ENCODE measurements around the gene OGFOD1. TPM values are rescaled to one million over a fixed set of nuclear protein-coding genes. Genes with fewer than 3 reads are reported as not detected.

The OGFOD1 gene
- polyA plus RNA-seq, 1 donor: 37.6 TPM

DNA sequence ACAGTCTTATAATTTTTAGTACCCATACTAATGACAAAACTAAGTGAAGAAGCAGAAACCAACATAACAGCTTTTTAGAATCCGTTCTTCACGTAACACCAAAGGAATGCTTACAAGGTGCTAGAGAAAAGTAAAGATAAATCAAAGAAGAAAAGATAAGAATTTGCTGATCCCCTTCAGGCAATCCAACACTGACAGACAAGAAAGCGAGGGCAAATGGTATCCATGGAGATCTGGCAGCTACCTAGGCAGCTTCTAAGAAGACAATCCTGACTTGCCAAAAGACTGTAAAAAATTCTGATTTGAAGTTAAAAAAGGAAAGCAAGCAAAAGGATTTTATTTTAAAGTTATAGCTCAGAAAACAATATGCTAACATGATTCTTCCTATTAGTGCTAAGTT is 53.8 kb downstream of the OGFOD1 start:
- no peaks in the 10 kb centered on the region for H3K4me1 ChIP-seq (ENCODE audit: control insufficient read depth, insufficient read depth, low read length)
- 87% methylated on average over 3 of the region's 3 CpGs for WGBS (ENCODE audit: insufficient coverage, low lambda C conversion rate)
- H3K36me3 ChIP-seq (ENCODE audit: control insufficient read depth, insufficient read depth, low read length): peaks cover 59% of the 10 kb centered on the region
- no peaks in the 10 kb centered on the region for H3K27me3 ChIP-seq (ENCODE audit: control insufficient read depth, insufficient read depth, low read length)
- no peak for DNase-seq
- no peaks in the 10 kb centered on the region for H3K9me3 ChIP-seq (ENCODE audit: control insufficient read depth, low read depth, low read length)
- no peak overlapping the region for H3K27ac ChIP-seq (ENCODE audit: low read length)
- H3K4me3 ChIP-seq (ENCODE audit: low read length): no peak overlapping the region

DNA sequence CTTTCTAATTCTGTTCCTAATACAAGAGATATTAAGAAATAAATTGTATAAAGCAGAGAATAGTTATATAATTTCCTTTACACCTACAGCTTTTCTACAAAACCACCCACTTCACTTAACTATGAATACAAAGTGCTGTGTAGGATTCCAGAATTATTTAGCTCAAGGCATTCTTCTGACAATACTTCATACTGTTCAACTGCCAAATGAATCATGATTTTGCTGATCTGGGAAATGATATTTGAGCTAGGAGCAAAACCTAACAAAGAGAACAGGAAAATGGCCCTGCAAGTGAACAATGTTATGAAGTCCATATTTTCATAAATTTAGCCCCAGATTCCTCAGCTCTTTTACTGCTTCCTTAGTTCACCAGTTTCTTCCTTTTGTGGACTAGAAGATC is 55.6 kb downstream of the OGFOD1 start:
- no peak overlapping the region for H3K27ac ChIP-seq (ENCODE audit: low read length)
- H3K36me3 ChIP-seq (ENCODE audit: control insufficient read depth, insufficient read depth, low read length): peaks cover 56% of the 10 kb centered on the region

DNA sequence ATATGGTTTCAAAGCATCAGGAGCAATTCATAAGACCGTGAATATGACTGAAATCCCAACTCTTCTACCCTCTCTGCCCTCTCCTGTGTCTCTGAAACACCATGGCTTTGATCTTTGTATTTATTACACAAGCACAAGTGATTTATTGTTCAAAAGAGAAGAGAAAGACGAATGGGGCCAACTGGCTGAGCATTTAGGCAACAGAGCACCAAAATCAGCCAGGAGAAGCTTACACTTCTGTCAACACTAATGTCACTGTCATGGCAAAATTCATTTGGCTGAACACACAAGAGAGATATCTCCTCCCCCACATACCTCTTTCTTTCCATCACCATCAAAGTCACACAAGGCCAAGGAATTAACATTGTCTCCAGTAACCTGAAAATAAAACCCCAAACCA is 59.2 kb downstream of the OGFOD1 start:
- Histone ChIP-seq H3K9me3 (ENCODE audit: control insufficient read depth, low read depth, low read length) (no peaks in the 10 kb centered on the region), H3K4me3 (ENCODE audit: low read length) (no peak overlapping the region), H3K27me3 (ENCODE audit: control insufficient read depth, insufficient read depth, low read length) (no peaks in the 10 kb centered on the region), H3K4me1 (ENCODE audit: control insufficient read depth, insufficient read depth, low read length) (no peaks in the 10 kb centered on the region), H3K36me3 (ENCODE audit: control insufficient read depth, insufficient read depth, low read length) (peaks cover 47% of the 10 kb centered on the region), H3K27ac (ENCODE audit: low read length) (no peak overlapping the region)
- DNase-seq: no peak
- no CpG with 5 or more reads among the region's 2 CpGs for WGBS (ENCODE audit: insufficient coverage, low lambda C conversion rate)

More for the DNA sequence above, 55.6 kb downstream of the OGFOD1 start:
- no peaks in the 10 kb centered on the region for H3K27me3 ChIP-seq (ENCODE audit: control insufficient read depth, insufficient read depth, low read length)
- no peaks in the 10 kb centered on the region for H3K4me1 ChIP-seq (ENCODE audit: control insufficient read depth, insufficient read depth, low read length)
- no peak overlapping the region for H3K4me3 ChIP-seq (ENCODE audit: low read length)
- H3K9me3 ChIP-seq (ENCODE audit: control insufficient read depth, low read depth, low read length): no peaks in the 10 kb centered on the region
- DNase-seq: no peak

GRCh38 chr16:56512025-56512424 is 60.7 kb downstream of the OGFOD1 start:
- Histone ChIP-seq H3K4me3 (ENCODE audit: low read length) (no peak overlapping the region), H3K27me3 (ENCODE audit: control insufficient read depth, insufficient read depth, low read length) (no peaks in the 10 kb centered on the region), H3K36me3 (ENCODE audit: control insufficient read depth, insufficient read depth, low read length) (peaks cover 41% of the 10 kb centered on the region), H3K9me3 (ENCODE audit: control insufficient read depth, low read depth, low read length) (no peaks in the 10 kb centered on the region), H3K4me1 (ENCODE audit: control insufficient read depth, insufficient read depth, low read length) (no peaks in the 10 kb centered on the region), H3K27ac (ENCODE audit: low read length) (no peak overlapping the region)
- DNase-seq: no peak
- WGBS (ENCODE audit: insufficient coverage, low lambda C conversion rate): no CpG with 5 or more reads among the region's 1 CpG

DNA sequence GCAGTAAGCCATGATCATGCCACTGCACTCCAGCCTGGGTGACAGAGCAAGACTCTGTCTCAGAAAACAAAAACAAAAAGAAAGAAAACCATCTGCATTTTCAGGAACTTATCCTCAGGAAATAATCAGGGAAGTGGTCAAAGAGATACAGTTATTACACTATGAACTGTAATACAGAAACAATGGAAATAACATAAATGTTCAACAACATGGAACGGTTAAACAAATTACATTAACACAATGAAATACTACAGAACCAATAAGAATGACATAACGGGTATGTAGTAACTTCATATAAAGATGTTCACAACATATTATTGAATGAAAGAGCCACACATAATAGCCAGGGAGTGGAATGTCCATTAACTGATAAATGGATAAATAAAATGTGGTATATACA is 61.7 kb downstream of the OGFOD1 start:
- Histone ChIP-seq H3K27ac (ENCODE audit: low read length) (no peak overlapping the region), H3K36me3 (ENCODE audit: control insufficient read depth, insufficient read depth, low read length) (peaks cover 33% of the 10 kb centered on the region), H3K27me3 (ENCODE audit: control insufficient read depth, insufficient read depth, low read length) (no peaks in the 10 kb centered on the region), H3K4me1 (ENCODE audit: control insufficient read depth, insufficient read depth, low read length) (no peaks in the 10 kb centered on the region), H3K9me3 (ENCODE audit: control insufficient read depth, low read depth, low read length) (no peaks in the 10 kb centered on the region), H3K4me3 (ENCODE audit: low read length) (no peak overlapping the region)
- no peak for DNase-seq
- WGBS (ENCODE audit: insufficient coverage, low lambda C conversion rate): 100% methylated on average over 1 of the region's 2 CpGs

DNA sequence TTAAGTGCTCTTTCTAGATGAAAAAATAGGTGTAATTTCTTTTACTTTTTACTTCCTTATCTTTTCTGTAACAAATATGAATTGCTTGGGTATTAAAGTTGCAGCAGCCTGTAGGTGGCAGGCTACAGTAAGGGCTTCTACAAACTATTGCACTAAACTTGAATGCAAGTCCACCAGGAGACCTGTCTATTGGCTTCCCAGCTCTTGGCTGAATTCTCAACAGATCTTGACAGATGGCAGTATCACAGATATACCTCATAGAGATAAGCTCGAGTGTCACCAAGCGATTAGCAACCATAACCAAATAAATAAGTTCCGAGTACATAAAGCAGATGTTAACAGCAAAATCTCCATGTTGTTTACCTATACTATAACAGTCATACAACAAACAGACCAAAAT is 62.6 kb downstream of the OGFOD1 start:
- peak; percentile 35 to 66 for DNase-seq
- Histone ChIP-seq H3K4me3 (ENCODE audit: low read length) (no peak overlapping the region), H3K27ac (ENCODE audit: low read length) (no peak overlapping the region), H3K36me3 (ENCODE audit: control insufficient read depth, insufficient read depth, low read length) (peaks cover 25% of the 10 kb centered on the region), H3K9me3 (ENCODE audit: control insufficient read depth, low read depth, low read length) (no peaks in the 10 kb centered on the region), H3K4me1 (ENCODE audit: control insufficient read depth, insufficient read depth, low read length) (no peaks in the 10 kb centered on the region), H3K27me3 (ENCODE audit: control insufficient read depth, insufficient read depth, low read length) (no peaks in the 10 kb centered on the region)
- WGBS (ENCODE audit: insufficient coverage, low lambda C conversion rate): 28% methylated on average over 3 of the region's 3 CpGs

DNA sequence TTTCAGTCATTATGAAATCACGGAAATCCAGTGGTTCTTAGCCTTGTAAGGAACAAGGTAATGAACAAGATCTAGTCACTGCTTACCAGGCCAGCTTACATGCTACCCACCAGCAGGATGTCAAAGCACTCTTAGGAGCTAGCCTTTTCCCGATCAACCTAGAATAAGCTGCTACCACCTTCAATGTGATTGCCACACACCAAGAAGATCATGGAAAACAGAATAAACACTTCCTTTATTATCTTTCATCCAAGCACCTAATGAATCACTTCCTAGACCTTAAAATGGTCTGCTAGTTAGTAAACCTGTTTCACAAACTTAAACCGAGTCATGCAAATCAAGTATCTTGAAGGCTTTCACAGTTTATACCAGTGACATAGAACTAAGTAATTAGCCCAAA is 63.5 kb downstream of the OGFOD1 start:
- no peak overlapping the region for H3K27ac ChIP-seq (ENCODE audit: low read length)
- no peak overlapping the region for H3K4me3 ChIP-seq (ENCODE audit: low read length)
- H3K4me1 ChIP-seq (ENCODE audit: control insufficient read depth, insufficient read depth, low read length): no peaks in the 10 kb centered on the region
- no peaks in the 10 kb centered on the region for H3K9me3 ChIP-seq (ENCODE audit: control insufficient read depth, low read depth, low read length)
- H3K36me3 ChIP-seq (ENCODE audit: control insufficient read depth, insufficient read depth, low read length): peaks cover 19% of the 10 kb centered on the region
- DNase-seq: no peak
- no peaks in the 10 kb centered on the region for H3K27me3 ChIP-seq (ENCODE audit: control insufficient read depth, insufficient read depth, low read length)
- WGBS (ENCODE audit: insufficient coverage, low lambda C conversion rate): no CpG with 5 or more reads among the region's 3 CpGs

GRCh38 chr16:56515665-56516064 is 64.3 kb downstream of the OGFOD1 start:
- no CpG with 5 or more reads among the region's 6 CpGs for WGBS (ENCODE audit: insufficient coverage, low lambda C conversion rate)
- Histone ChIP-seq H3K4me1 (ENCODE audit: control insufficient read depth, insufficient read depth, low read length) (peaks cover 7% of the 10 kb centered on the region), H3K9me3 (ENCODE audit: control insufficient read depth, low read depth, low read length) (no peaks in the 10 kb centered on the region), H3K4me3 (ENCODE audit: low read length) (no peak overlapping the region), H3K27ac (ENCODE audit: low read length) (no peak overlapping the region), H3K36me3 (ENCODE audit: control insufficient read depth, insufficient read depth, low read length) (peaks cover 11% of the 10 kb centered on the region), H3K27me3 (ENCODE audit: control insufficient read depth, insufficient read depth, low read length) (no peaks in the 10 kb centered on the region)
- DNase-seq: no peak

DNA sequence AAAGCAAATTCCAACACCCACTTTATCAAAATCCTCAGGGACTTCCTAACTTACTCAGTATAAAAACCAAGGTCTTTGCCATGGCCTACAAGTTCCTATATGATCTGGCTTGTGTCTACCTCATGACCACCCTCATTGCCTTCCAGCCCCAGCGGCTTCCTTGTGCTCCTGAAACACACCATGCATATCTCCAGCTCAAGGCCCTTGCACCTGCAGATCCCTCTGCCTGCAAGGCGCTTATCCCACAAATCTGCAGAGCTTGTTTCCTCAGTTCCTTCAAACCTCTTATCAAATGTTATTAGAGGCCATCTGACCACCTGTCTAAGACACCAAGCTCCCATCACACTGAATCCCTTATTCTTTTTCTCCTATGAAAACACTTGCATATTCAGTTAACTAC is 65.9 kb downstream of the OGFOD1 start:
- Histone ChIP-seq H3K9me3 (ENCODE audit: control insufficient read depth, low read depth, low read length) (no peaks in the 10 kb centered on the region), H3K36me3 (ENCODE audit: control insufficient read depth, insufficient read depth, low read length) (peaks cover 4% of the 10 kb centered on the region), H3K4me3 (ENCODE audit: low read length) (no peak overlapping the region), H3K4me1 (ENCODE audit: control insufficient read depth, insufficient read depth, low read length) (peaks cover 7% of the 10 kb centered on the region), H3K27me3 (ENCODE audit: control insufficient read depth, insufficient read depth, low read length) (no peaks in the 10 kb centered on the region), H3K27ac (ENCODE audit: low read length) (no peak overlapping the region)
- no peak for DNase-seq
- WGBS (ENCODE audit: insufficient coverage, low lambda C conversion rate): 60% methylated on average over 1 of the region's 2 CpGs

GRCh38 chr16:56518425-56518824 is 67.1 kb downstream of the OGFOD1 start:
- H3K27ac ChIP-seq (ENCODE audit: low read length): no peak overlapping the region
- no peaks in the 10 kb centered on the region for H3K36me3 ChIP-seq (ENCODE audit: control insufficient read depth, insufficient read depth, low read length)
- peaks cover 7% of the 10 kb centered on the region for H3K4me1 ChIP-seq (ENCODE audit: control insufficient read depth, insufficient read depth, low read length)
- no peak for DNase-seq
- H3K4me3 ChIP-seq (ENCODE audit: low read length): no peak overlapping the region
- no peaks in the 10 kb centered on the region for H3K9me3 ChIP-seq (ENCODE audit: control insufficient read depth, low read depth, low read length)
- 100% methylated on average over 3 of the region's 7 CpGs for WGBS (ENCODE audit: insufficient coverage, low lambda C conversion rate)
- no peaks in the 10 kb centered on the region for H3K27me3 ChIP-seq (ENCODE audit: control insufficient read depth, insufficient read depth, low read length)

DNA sequence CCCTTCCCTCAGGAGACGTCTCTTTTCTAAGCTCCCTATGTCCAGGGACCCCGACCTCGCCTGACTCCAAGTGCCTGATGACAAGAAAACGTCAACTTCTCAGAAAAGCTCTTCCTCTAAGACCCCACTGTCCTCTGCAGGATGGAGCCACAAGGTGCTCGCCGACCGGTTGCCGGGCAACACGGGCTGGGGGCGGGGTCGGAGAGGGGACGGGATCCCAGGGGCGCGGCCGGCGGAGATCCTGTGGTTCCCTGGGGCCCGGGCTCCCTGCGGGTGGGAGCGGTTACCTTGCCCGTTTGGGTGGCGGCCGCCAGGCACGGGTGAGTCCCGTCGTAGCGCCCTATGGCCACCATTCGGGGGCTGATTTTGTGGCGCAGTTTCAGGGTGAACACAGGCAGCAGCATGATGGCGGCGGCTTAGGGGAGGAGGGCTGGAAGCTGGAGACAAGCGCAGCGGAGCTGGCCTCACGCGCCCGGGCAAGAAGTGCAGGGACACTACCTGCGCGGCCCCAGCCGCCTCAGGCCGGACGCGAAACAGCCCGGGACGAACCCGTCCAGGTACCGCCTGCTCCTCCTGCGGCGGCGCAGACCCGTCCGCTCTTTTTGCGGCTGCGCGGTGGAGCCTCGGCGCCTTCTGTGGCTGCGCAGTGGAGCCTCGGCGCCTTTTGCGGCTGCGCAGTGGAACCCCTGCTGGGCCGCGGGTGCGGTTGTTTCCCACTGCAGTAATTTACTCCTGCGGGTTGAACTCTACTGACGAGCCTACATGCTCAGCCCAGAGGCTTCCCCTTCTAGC is 68.3 kb downstream of the OGFOD1 start, which contains the start of gene BBS2:
BBS2 (minus strand) TSS at position 566 of the 792 bp plus-strand sequence; CDS start at position 404, 162 bp downstream.
- H3K36me3 ChIP-seq (ENCODE audit: control insufficient read depth, insufficient read depth, low read length): no peaks in the 10 kb centered on the region
- WGBS (ENCODE audit: insufficient coverage, low lambda C conversion rate): no CpG with 5 or more reads among the region's 65 CpGs
- H3K27ac ChIP-seq (ENCODE audit: low read length): peak within 1 kb of the TSS; percentile 94
- peak; percentile 89 to 92 for DNase-seq
- peaks cover 7% of the 10 kb centered on the region for H3K4me1 ChIP-seq (ENCODE audit: control insufficient read depth, insufficient read depth, low read length)
- no peaks in the 10 kb centered on the region for H3K9me3 ChIP-seq (ENCODE audit: control insufficient read depth, low read depth, low read length)
- no peaks in the 10 kb centered on the region for H3K27me3 ChIP-seq (ENCODE audit: control insufficient read depth, insufficient read depth, low read length)
- H3K4me3 ChIP-seq (ENCODE audit: low read length): peak within 1 kb of the TSS; percentile 93

All from large intestine (tissue), 3 donors.